GM18909 (cell line): Measurements from ENCODE around the gene ZDHHC11B.
"Not testable (repeated sequence)": the region's sequence is repeated elsewhere in the genome, so short reads cannot be mapped to it uniquely, and the experiment has no call there.

Source experiments
- ATAC-seq: cut with Tn5 transposase; IDR thresholded peaks from one replicate; pipeline ENCODE4 v1.9.1; 2021; ENCODE audit warnings: mild to moderate bottlenecking; ENCODE audit not compliant: unreplicated experiment, poor library complexity

The ZDHHC11B gene

GRCh38 chr5:691817-692528 is 92.6 kb downstream of the ZDHHC11B start:
- ATAC-seq: no peak

- ATAC-seq: not testable (repeated sequence)
Observed at GRCh38 chr5:691049-691448, 93.5 kb downstream of the ZDHHC11B start.

GRCh38 chr5:690293-690692 is 94.2 kb downstream of the ZDHHC11B start:
- not testable (repeated sequence) for ATAC-seq

- ATAC-seq: not testable (repeated sequence)
Observed at GRCh38 chr5:688348-689010, 96.0 kb downstream of the ZDHHC11B start.

GRCh38 chr5:686936-687335 is 97.6 kb downstream of the ZDHHC11B start:
- ATAC-seq: not testable (repeated sequence)

GRCh38 chr5:686172-686523 is 98.4 kb downstream of the ZDHHC11B start:
- ATAC-seq: not testable (repeated sequence)

- no peak for ATAC-seq
Observed at GRCh38 chr5:685262-686171, 99.0 kb downstream of the ZDHHC11B start.

- ATAC-seq: no peak
Observed at GRCh38 chr5:684751-685216, 99.7 kb downstream of the ZDHHC11B start.

GRCh38 chr5:683551-684481 is 100.7 kb downstream of the ZDHHC11B start:
- ATAC-seq: no peak

GRCh38 chr5:682651-683358 is 101.7 kb downstream of the ZDHHC11B start:
- ATAC-seq: not testable (repeated sequence)

GRCh38 chr5:682216-682615 is 102.3 kb downstream of the ZDHHC11B start:
- ATAC-seq: not testable (repeated sequence)

- not testable (repeated sequence) for ATAC-seq
Observed at GRCh38 chr5:681317-682191, 103.0 kb downstream of the ZDHHC11B start.

- not testable (repeated sequence) for ATAC-seq
Observed at GRCh38 chr5:680836-681235, 103.7 kb downstream of the ZDHHC11B start.

GRCh38 chr5:680118-680795 is 104.3 kb downstream of the ZDHHC11B start:
- ATAC-seq: not testable (repeated sequence)

- ATAC-seq: not testable (repeated sequence)
Observed at GRCh38 chr5:679166-679895, 105.2 kb downstream of the ZDHHC11B start.

- not testable (repeated sequence) for ATAC-seq
Observed at GRCh38 chr5:678521-678920, 106.0 kb downstream of the ZDHHC11B start.
